ENCODE data around the gene CEACAM16. TPM values are rescaled to one million over a fixed set of nuclear protein-coding genes. Genes with fewer than 3 reads are reported as not detected.
"Not testable (repeated sequence)": the region's sequence is repeated elsewhere in the genome, so short reads cannot be mapped to it uniquely, and the experiment has no call there.

The CEACAM16 gene
- total RNA-seq, 2 experiments from 2014 or later: not detected

DNA sequence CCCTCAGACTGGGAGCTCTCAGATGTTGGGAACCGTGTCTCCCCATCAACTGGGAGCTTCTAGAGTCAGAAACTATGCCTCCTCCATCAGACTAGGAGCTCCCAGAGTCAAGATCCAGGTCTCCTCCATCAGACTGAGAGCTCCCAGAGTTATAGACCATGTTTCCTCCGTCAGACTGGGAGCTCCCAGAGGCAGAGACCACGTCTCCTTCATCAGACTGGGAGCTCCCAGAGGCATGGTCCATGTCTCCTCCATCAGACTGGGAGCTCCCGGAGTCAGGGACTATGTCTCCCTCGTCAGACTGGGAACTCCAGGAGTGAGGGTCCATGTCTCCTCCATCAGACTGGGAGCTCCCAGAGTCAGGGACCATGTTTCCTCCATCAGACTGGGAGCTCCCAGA lies 10.0 kb downstream of the CEACAM16 start:
- DNase-seq (ENCODE audit: low spot score): no peak
- CTCF ChIA-PET (ENCODE audit: unreplicated experiment): no interaction called here
- Histone ChIP-seq H3K4me2 (ENCODE audit: low read length) (no peak overlapping the region), H3K4me3 (ENCODE audit: low read depth, low read length, poor library complexity, severe bottlenecking) (no peak overlapping the region), H2AFZ (ENCODE audit: low read length) (no peak overlapping the region), H3K27ac (ENCODE audit: low read depth, low read length, poor library complexity, severe bottlenecking) (no peak overlapping the region), H3K36me3 (ENCODE audit: insufficient read depth, low read length) (no peaks in the 10 kb centered on the region), H3K9me2 (ENCODE audit: insufficient read depth, low read length) (no peaks in the 10 kb centered on the region), H3K4me1 (ENCODE audit: insufficient read depth, low read length, poor library complexity, severe bottlenecking) (no peaks in the 10 kb centered on the region), H3K9me3 (ENCODE audit: low read length) (no peaks in the 10 kb centered on the region), H3K79me2 (ENCODE audit: insufficient read depth, low read depth, low read length) (no peaks in the 10 kb centered on the region), H4K20me1 (ENCODE audit: insufficient read depth, low read length) (no peaks in the 10 kb centered on the region)
- BruUV-seq (replicated peaks): no TSS peak
- intact Hi-C loops (cut with micrococcal nuclease; ENCODE audit: unreplicated experiment): no loop called here
- POLR2A ChIA-PET: no interaction called here
- TF ChIP-seq, protein P1, sequence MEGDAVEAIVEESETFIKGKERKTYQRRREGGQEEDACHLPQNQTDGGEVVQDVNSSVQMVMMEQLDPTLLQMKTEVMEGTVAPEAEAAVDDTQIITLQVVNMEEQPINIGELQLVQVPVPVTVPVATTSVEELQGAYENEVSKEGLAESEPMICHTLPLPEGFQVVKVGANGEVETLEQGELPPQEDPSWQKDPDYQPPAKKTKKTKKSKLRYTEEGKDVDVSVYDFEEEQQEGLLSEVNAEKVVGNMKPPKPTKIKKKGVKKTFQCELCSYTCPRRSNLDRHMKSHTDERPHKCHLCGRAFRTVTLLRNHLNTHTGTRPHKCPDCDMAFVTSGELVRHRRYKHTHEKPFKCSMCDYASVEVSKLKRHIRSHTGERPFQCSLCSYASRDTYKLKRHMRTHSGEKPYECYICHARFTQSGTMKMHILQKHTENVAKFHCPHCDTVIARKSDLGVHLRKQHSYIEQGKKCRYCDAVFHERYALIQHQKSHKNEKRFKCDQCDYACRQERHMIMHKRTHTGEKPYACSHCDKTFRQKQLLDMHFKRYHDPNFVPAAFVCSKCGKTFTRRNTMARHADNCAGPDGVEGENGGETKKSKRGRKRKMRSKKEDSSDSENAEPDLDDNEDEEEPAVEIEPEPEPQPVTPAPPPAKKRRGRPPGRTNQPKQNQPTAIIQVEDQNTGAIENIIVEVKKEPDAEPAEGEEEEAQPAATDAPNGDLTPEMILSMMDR (conservative IDR thresholded peaks at IDR 0.05; ENCODE audit: low read length): no peak
- no peak for TF ChIP-seq EZH2phosphoT487 (IDR thresholded peaks at IDR 0.05; ENCODE audit: borderline replicate concordance, low read depth, low read length)

DNA sequence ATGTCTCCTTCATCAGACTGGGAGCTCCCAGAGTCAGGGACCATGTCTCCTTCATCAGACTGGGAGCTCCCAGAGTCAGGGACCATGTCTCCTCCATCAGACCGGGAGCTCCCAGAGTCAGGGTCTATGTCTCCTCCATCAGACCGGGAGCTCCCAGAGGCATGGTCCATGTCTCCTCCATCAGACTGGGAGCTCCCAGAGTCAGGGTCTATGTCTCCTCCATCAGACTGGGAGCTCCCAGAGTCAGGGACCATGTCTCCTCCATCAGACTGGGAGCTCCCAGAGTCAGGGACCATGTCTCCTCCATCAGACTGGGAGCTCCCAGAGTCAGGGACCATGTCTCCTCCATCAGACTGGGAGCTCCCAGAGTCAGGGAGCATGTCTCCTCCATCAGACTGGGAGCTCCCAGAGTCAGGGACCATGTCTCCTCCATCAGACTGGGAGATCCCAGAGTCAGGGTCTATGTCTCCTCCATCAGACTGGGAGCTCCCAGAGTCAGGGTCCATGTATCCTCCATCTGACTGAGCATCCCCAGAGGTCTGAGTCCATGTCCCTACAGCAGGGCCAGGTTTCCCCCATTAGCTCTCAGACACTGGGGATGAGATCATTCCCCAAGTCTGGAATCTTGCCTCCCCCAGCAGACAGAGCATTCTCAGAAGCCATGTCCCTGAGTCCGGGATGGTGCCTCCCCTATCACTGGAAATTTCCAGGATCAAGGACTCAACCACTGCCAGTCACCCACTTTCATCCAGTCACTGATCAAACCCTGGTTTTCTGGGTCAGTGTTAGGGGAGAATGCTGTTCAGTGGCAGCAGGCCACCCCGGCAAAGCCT lies 10.7 kb downstream of the CEACAM16 start:
- CTCF ChIA-PET (ENCODE audit: unreplicated experiment); H3K4me1 ChIP-seq (ENCODE audit: insufficient read depth, low read length, poor library complexity, severe bottlenecking); H3K36me3 ChIP-seq (ENCODE audit: insufficient read depth, low read length); H3K4me3 ChIP-seq (ENCODE audit: low read depth, low read length, poor library complexity, severe bottlenecking); H2AFZ ChIP-seq (ENCODE audit: low read length); BruUV-seq (replicated peaks); H3K4me2 ChIP-seq (ENCODE audit: low read length); H3K27ac ChIP-seq (ENCODE audit: low read depth, low read length, poor library complexity, severe bottlenecking); H3K79me2 ChIP-seq (ENCODE audit: insufficient read depth, low read depth, low read length); H3K9me3 ChIP-seq (ENCODE audit: low read length); intact Hi-C loops (cut with micrococcal nuclease; ENCODE audit: unreplicated experiment); H4K20me1 ChIP-seq (ENCODE audit: insufficient read depth, low read length); H3K9me2 ChIP-seq (ENCODE audit: insufficient read depth, low read length); DNase-seq (ENCODE audit: low spot score); POLR2A ChIA-PET: not testable (repeated sequence)

DNA sequence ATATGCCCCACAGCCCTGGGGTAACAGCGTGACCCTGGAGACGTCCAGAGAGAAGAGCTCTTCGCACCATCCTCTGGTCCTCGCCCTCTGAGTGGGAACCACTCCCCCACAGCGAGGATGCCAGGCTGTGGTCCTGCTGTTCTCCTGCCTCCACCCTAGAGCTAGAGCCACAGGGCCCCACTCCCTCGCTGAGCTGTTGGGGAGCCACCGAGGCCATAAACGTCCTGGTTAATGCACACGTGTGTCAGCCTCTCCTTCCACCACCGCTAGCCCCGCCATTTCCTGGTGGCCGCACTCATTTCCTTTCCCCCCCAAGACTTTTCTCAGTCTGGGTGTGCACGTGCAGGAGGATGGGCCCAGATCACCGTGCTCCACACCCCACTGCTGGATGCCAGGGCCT lies 11.5 kb downstream of the CEACAM16 start:
- no TSS peak for BruUV-seq (replicated peaks)
- no peaks in the 10 kb centered on the region for H3K4me1 ChIP-seq (ENCODE audit: insufficient read depth, low read length, poor library complexity, severe bottlenecking)
- ChIA-PET POLR2A (no interaction called here), CTCF (ENCODE audit: unreplicated experiment) (no interaction called here)
- H4K20me1 ChIP-seq (ENCODE audit: insufficient read depth, low read length): no peaks in the 10 kb centered on the region
- intact Hi-C loops (cut with micrococcal nuclease; ENCODE audit: unreplicated experiment): no loop called here
- no peak overlapping the region for H3K4me3 ChIP-seq (ENCODE audit: low read depth, low read length, poor library complexity, severe bottlenecking)
- no peaks in the 10 kb centered on the region for H3K36me3 ChIP-seq (ENCODE audit: insufficient read depth, low read length)
- TF ChIP-seq, protein P1 (conservative IDR thresholded peaks at IDR 0.05; ENCODE audit: low read length): no peak
- no peak for TF ChIP-seq EZH2phosphoT487 (IDR thresholded peaks at IDR 0.05; ENCODE audit: borderline replicate concordance, low read depth, low read length)
- H3K9me3 ChIP-seq (ENCODE audit: low read length): peaks cover 11% of the 10 kb centered on the region; the same call in 1 of the 2 replicates
- DNase-seq (ENCODE audit: low spot score): no peak
- H2AFZ ChIP-seq (ENCODE audit: low read length): no peak overlapping the region
- H3K79me2 ChIP-seq (ENCODE audit: insufficient read depth, low read depth, low read length): no peaks in the 10 kb centered on the region
- no peak overlapping the region for H3K27ac ChIP-seq (ENCODE audit: low read depth, low read length, poor library complexity, severe bottlenecking)
- no peaks in the 10 kb centered on the region for H3K9me2 ChIP-seq (ENCODE audit: insufficient read depth, low read length)
- no peak overlapping the region for H3K4me2 ChIP-seq (ENCODE audit: low read length)

Data from OCI-LY7 (cell line).